HEK293T (cell line): ENCODE measurements around the gene SLC41A3.

ENCODE experiments used
- CTCF ChIA-PET: fragments of 350-600 bp; formaldehyde crosslinking; extraction: SDS; loops from one replicate; lab custom pipeline; 2021; ENCODE audit warnings: antibody characterized with exemption, inconsistent platforms; lab: Yijun Ruan, JAX
- POLR2A ChIA-PET: fragments of 350-600 bp; formaldehyde crosslinking; extraction: SDS; loops from one replicate; lab custom pipeline; 2020; ENCODE audit warnings: antibody characterized with exemption, inconsistent platforms; lab: Yijun Ruan, JAX
- DNase-seq: peaks from one replicate; pipeline ENCODE4 v3.0.0; 2012; ENCODE audit warnings: mixed read lengths; ENCODE audit errors: extremely low spot score
- ARNT ChIP-seq: fragments of 450-650 bp; IDR thresholded peaks from 2 replicates; pipeline ENCODE4 v1.6.1; 2017; ENCODE audit warnings: mild to moderate bottlenecking
- BHLHE40 ChIP-seq: fragments of 450-650 bp; IDR thresholded peaks from 2 replicates; pipeline ENCODE4 v1.6.1; 2016; ENCODE audit warnings: mild to moderate bottlenecking, moderate library complexity, borderline replicate concordance
- CTBP1 ChIP-seq: fragments of 450-650 bp; IDR thresholded peaks from 2 replicates; pipeline ENCODE4 v1.6.1; 2016; ENCODE audit warnings: borderline replicate concordance
- ELF4 ChIP-seq: fragments of 450-650 bp; IDR thresholded peaks from 2 replicates; pipeline ENCODE4 v1.6.1; 2017; ENCODE audit warnings: antibody characterized with exemption
- FOXA1 ChIP-seq: fragments of 450-650 bp; IDR thresholded peaks from 2 replicates; pipeline ENCODE4 v1.6.1; 2016; ENCODE audit warnings: mild to moderate bottlenecking
- FOXK2 ChIP-seq: fragments of 450-650 bp; IDR thresholded peaks from 2 replicates; pipeline ENCODE4 v1.6.1; 2016; ENCODE audit warnings: mild to moderate bottlenecking
- FOXM1 ChIP-seq: fragments of 450-650 bp; IDR thresholded peaks from 2 replicates; pipeline ENCODE4 v1.6.1; 2017; ENCODE audit warnings: mild to moderate bottlenecking, borderline replicate concordance
- HDGF ChIP-seq: fragments of 450-650 bp; IDR thresholded peaks from 2 replicates; pipeline ENCODE4 v1.6.1; 2017; ENCODE audit warnings: antibody characterized with exemption, borderline replicate concordance
- L3MBTL2 ChIP-seq: fragments of 450-650 bp; conservative IDR thresholded peaks from 2 replicates; pipeline ENCODE4 v1.6.1; 2016; ENCODE audit warnings: mild to moderate bottlenecking
- LEF1 ChIP-seq: fragments of 450-650 bp; IDR thresholded peaks from 2 replicates; pipeline ENCODE4 v1.6.1; 2017; ENCODE audit warnings: mild to moderate bottlenecking, borderline replicate concordance
- NFRKB ChIP-seq: fragments of 450-650 bp; IDR thresholded peaks from 2 replicates; pipeline ENCODE4 v1.6.1; 2016; ENCODE audit warnings: mild to moderate bottlenecking, moderate library complexity
- PKNOX1 ChIP-seq: fragments of 450-650 bp; IDR thresholded peaks from 2 replicates; pipeline ENCODE4 v1.6.1; 2016
- SP1 ChIP-seq: fragments of 450-650 bp; IDR thresholded peaks from 2 replicates; pipeline ENCODE4 v1.6.1; 2017
- SUZ12 ChIP-seq: fragments of 450-650 bp; IDR thresholded peaks from 2 replicates; pipeline ENCODE4 v1.6.1; 2016; ENCODE audit warnings: mild to moderate bottlenecking
- TARDBP ChIP-seq: fragments of 450-650 bp; IDR thresholded peaks from 2 replicates; pipeline ENCODE4 v1.6.1; 2016
- ZNF384 ChIP-seq: fragments of 450-650 bp; IDR thresholded peaks from 2 replicates; pipeline ENCODE4 v1.6.1; 2016

SLC41A3 gene

GRCh38 chr3:126024049-126024854 is 59.7 kb downstream of the SLC41A3 start:
- TF ChIP-seq ARNT (no peak), BHLHE40 (no peak), NFRKB (no peak), TARDBP (no peak), FOXK2 (no peak), ELF4 (no peak), SP1 (no peak), HDGF (no peak), L3MBTL2 (no peak), ZNF384 (no peak), LEF1 (no peak), FOXM1 (no peak)

GRCh38 chr3:126023390-126023789 is 60.5 kb downstream of the SLC41A3 start:
- CTCF ChIA-PET = no interaction called here
- DNase-seq = no peak
- POLR2A ChIA-PET = no interaction called here
- TF ChIP-seq FOXK2 = no peak
- TF ChIP-seq BHLHE40 = no peak
- TF ChIP-seq FOXA1 = no peak
- no peak for TF ChIP-seq ZNF384
- no peak for TF ChIP-seq L3MBTL2
- no peak for TF ChIP-seq PKNOX1
- no peak for TF ChIP-seq LEF1
- no peak for TF ChIP-seq TARDBP
- TF ChIP-seq ARNT = no peak
- TF ChIP-seq HDGF = no peak
- no peak for TF ChIP-seq FOXM1
- TF ChIP-seq CTBP1 = no peak
- no peak for TF ChIP-seq ELF4
- no peak for TF ChIP-seq SUZ12
- TF ChIP-seq SP1 = no peak
- TF ChIP-seq NFRKB = no peak

More at GRCh38 chr3:126024049-126024854, 59.7 kb downstream of the SLC41A3 start:
- ChIA-PET CTCF (no interaction called here), POLR2A (no interaction called here)
- DNase-seq = no peak

- CTCF ChIA-PET = no interaction called here
- POLR2A ChIA-PET = no interaction called here
- DNase-seq = no peak
- TF ChIP-seq FOXM1 (no peak), BHLHE40 (no peak), SP1 (no peak), TARDBP (no peak), CTBP1 (no peak), NFRKB (no peak), SUZ12 (no peak), FOXA1 (no peak), ELF4 (no peak), LEF1 (no peak), FOXK2 (no peak), HDGF (no peak), ZNF384 (no peak), ARNT (no peak), PKNOX1 (no peak), L3MBTL2 (no peak)
Measured at GRCh38 chr3:126022741-126023359, 61.1 kb downstream of the SLC41A3 start.

GRCh38 chr3:126021702-126022101 is 62.2 kb downstream of the SLC41A3 start:
- ChIA-PET CTCF (no interaction called here), POLR2A (no interaction called here)
- no peak for DNase-seq
- TF ChIP-seq ARNT = no peak
- TF ChIP-seq FOXA1 = no peak
- no peak for TF ChIP-seq BHLHE40
- TF ChIP-seq ZNF384 = no peak

- TF ChIP-seq SUZ12 (no peak), CTBP1 (no peak), HDGF (no peak), L3MBTL2 (no peak), NFRKB (no peak), FOXM1 (no peak), FOXA1 (no peak), ZNF384 (no peak)
- CTCF ChIA-PET = no interaction called here
- POLR2A ChIA-PET = no interaction called here
- no peak for DNase-seq
Measured at GRCh38 chr3:126021224-126021623, 62.7 kb downstream of the SLC41A3 start.

- no peak for DNase-seq
- TF ChIP-seq FOXK2 = no peak
- TF ChIP-seq FOXA1 = no peak
- TF ChIP-seq CTBP1 = no peak
- TF ChIP-seq TARDBP = no peak
- TF ChIP-seq LEF1 = no peak
- no peak for TF ChIP-seq BHLHE40
- no peak for TF ChIP-seq NFRKB
- no peak for TF ChIP-seq ZNF384
- no peak for TF ChIP-seq HDGF
- TF ChIP-seq SUZ12 = no peak
- TF ChIP-seq PKNOX1 = no peak
- CTCF ChIA-PET = no interaction called here
- POLR2A ChIA-PET = no interaction called here
Measured at GRCh38 chr3:126019683-126020082, 64.2 kb downstream of the SLC41A3 start.
